GM12891 (cell line): Measurements from ENCODE around the gene LAG3.

ENCODE experiments used
- DNase-seq: peaks from one replicate; pipeline ENCODE4 v3.0.0; 2011; ENCODE audit warnings: low spot score; ENCODE audit not compliant: insufficient read length
- FAIRE-seq: peaks from 2 replicates; lab custom pipeline; 2011; peaks lifted over from hg19 to GRCh38; lab: Jason Lieb, UNC
- PAX5 ChIP-seq: IDR thresholded peaks from 2 replicates; pipeline ENCODE4 v1.6.1; 2011; ENCODE audit warnings: low read length, moderate library complexity, mild to moderate bottlenecking; ENCODE audit not compliant: insufficient read depth, severe bottlenecking
- POLR2A ChIP-seq: IDR thresholded peaks from 2 replicates; pipeline ENCODE4 v1.6.1; 2011; ENCODE audit warnings: low read depth, low read length, control low read depth
- POLR2AphosphoS5 ChIP-seq: IDR thresholded peaks from 2 replicates; pipeline ENCODE4 v1.6.1; 2011; ENCODE audit warnings: low read depth, low read length, control low read depth
- POU2F2 ChIP-seq: IDR thresholded peaks from 2 replicates; pipeline ENCODE4 v1.6.1; 2011; ENCODE audit warnings: low read depth, mild to moderate bottlenecking, control low read depth, low read length, moderate library complexity
- SPI1 ChIP-seq: IDR thresholded peaks from 2 replicates; pipeline ENCODE4 v1.6.1; 2011; ENCODE audit warnings: low read depth, low read length, control low read depth
- TAF1 ChIP-seq: IDR thresholded peaks from 2 replicates; pipeline ENCODE4 v1.6.1; 2011; ENCODE audit warnings: low read depth, low read length, control low read depth

Gene LAG3

DNA sequence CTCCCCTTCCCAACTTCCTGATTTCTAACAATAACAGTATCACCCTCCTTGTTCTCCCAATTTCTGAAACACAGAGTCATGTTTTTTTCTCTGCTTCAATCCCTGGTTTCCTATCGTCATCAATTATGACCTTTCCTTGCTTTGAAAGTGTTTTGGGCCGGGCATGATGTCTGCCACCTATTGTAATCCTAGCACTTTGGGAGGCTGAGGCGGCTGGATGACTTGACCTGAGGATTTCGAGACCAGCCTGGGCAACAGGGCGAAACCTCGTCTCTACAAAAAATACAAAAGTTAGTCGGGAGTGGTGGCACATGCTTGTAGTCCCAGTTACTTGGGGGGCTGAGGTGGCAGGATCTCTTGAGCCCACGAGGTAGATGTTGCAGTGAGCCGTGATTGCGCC lies 36.7 kb downstream of the LAG3 start:
- no peak for DNase-seq
- TF ChIP-seq TAF1 (no peak), POLR2A (no peak), POU2F2 (no peak), SPI1 (no peak), PAX5 (no peak), POLR2AphosphoS5 (no peak)
- FAIRE-seq: no peak

DNA sequence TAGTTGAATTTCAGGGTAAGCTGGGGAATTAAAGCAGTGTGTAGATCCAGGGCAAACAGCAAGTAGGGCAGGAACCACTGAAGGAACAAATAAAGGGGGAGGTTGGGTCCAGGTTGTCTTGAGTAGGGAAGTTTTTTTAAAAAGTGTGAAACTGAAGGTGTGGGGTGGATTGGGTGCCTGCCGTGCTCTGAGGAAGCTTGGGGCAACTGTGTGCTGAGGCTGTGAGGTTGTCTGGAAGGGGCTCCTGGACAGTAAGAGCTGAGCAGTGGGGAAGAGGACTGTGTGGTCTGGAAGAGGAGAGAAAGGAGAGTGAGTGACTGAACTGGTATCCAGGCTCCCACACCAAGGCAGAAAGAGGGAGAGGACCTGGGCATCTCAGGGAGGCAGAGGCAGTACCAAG lies 38.4 kb downstream of the LAG3 start:
- TF ChIP-seq TAF1 (no peak), POLR2AphosphoS5 (no peak), POU2F2 (no peak), SPI1 (no peak)
- FAIRE-seq (no peak), DNase-seq (no peak)

DNA sequence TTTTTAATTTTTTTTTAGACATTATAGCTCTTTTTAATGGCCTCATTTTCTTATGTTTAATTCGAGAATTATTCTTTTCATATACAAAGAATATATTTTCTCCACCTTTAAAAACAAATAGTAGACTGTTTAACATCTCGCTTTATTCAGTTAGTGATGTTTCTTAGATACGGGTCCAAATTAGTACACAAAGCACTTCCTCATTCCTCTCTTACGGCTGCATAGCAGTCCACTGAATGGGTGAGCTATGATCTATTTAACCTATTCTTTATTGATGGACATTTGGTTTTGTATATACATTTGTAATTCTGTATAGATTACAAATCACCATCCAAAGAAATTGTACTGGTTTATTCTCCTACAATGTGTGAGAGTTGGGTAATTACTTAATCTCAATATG lies 41.0 kb downstream of the LAG3 start:
- no peak for FAIRE-seq
- no peak for DNase-seq
- TF ChIP-seq SPI1 (peak; percentile 66), POU2F2 (no peak)

DNA sequence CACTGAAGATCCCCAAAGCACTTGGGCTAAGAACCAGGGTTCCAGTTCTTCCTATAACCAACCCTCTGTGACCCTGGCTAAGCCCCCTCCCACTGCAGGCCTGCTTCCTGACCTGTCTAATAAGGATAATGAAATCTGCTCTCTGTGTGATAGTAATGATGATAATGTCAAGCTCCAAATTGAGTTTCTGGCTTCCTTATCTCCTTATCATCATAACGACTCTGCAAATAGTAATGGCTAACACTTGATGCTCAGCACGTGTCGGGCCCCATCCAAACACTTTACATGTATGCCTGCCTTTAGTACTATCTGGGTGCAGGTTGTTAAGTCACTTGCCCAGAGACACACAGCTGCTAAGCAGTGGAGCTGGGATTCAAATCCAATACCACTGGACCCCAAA lies 44.3 kb downstream of the LAG3 start:
- TF ChIP-seq POLR2A: no peak
- no peak for TF ChIP-seq POLR2AphosphoS5
- TF ChIP-seq SPI1: no peak
- no peak for TF ChIP-seq TAF1
- no peak for TF ChIP-seq POU2F2
- TF ChIP-seq PAX5: no peak
- DNase-seq (no peak), FAIRE-seq (no peak)

- FAIRE-seq (no peak), DNase-seq (no peak)
- TF ChIP-seq TAF1 (no peak), POLR2A (no peak)
These were observed 44.8 kb downstream of the LAG3 start for GRCh38 chr12:6817098-6817497.

- DNase-seq (no peak), FAIRE-seq (peak; percentile 86)
- TF ChIP-seq POLR2A (no peak), TAF1 (no peak), POU2F2 (peak; percentile 19; the same call in 1 of the 2 replicates), POLR2AphosphoS5 (no peak), PAX5 (no peak)
These were observed 45.4 kb downstream of the LAG3 start for GRCh38 chr12:6817662-6818157.

- FAIRE-seq (no peak), DNase-seq (no peak)
- no peak for TF ChIP-seq POLR2AphosphoS5
- no peak for TF ChIP-seq TAF1
- no peak for TF ChIP-seq POU2F2
These were observed 45.9 kb downstream of the LAG3 start for GRCh38 chr12:6818222-6818621.

DNA sequence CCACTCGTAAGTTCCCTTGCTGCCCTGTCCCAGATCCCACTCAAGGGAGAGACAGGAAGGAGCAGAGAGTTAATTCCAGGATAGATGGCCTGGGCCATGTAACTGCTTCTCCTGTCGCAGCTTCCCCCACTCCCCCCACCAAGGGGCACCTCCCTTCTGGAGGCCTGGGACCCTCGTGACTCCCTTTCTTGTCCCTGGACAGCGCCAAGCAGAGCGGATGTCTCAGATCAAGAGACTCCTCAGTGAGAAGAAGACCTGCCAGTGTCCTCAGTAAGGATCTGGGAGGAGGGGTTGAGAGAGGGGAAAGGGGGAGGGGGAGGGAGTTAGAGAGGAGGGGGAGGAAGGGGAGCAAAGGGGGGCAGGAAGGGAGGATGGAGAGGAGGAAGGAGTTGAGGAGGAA lies 46.3 kb downstream of the LAG3 start:
- DNase-seq: no peak
- TF ChIP-seq POLR2A: no peak
- no peak for FAIRE-seq

DNA sequence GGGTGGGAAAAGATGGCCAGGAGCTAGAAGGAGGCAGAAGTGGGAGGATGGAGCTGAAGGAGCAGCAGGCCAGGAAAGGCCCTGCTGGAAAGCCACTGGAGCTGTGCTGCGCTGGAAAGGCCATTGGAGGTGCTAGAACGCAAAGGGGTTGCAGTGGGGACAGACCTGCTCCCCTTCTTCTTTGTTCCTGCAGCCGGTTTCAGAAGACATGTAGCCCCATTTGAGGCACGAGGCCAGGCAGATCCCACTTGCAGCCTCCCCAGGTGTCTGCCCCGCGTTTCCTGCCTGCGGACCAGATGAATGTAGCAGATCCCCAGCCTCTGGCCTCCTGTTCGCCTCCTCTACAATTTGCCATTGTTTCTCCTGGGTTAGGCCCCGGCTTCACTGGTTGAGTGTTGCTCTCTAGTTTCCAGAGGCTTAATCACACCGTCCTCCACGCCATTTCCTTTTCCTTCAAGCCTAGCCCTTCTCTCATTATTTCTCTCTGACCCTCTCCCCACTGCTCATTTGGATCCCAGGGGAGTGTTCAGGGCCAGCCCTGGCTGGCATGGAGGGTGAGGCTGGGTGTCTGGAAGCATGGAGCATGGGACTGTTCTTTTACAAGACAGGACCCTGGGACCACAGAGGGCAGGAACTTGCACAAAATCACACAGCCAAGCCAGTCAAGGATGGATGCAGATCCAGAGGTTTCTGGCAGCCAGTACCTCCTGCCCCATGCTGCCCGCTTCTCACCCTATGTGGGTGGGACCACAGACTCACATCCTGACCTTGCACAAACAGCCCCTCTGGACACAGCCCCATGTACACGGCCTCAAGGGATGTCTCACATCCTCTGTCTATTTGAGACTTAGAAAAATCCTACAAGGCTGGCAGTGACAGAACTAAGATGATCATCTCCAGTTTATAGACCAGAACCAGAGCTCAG lies 47.0 kb downstream of the LAG3 start:
- TF ChIP-seq POLR2A (no peak), PAX5 (no peak), TAF1 (no peak), POU2F2 (no peak), POLR2AphosphoS5 (no peak)
- no peak for FAIRE-seq

GRCh38 chr12:6820166-6820565 lies 47.8 kb downstream of the LAG3 start:
- FAIRE-seq: no peak
- no peak for DNase-seq
- TF ChIP-seq POLR2AphosphoS5 (no peak), SPI1 (no peak), POU2F2 (no peak), POLR2A (no peak), TAF1 (no peak), PAX5 (no peak)

More for the DNA sequence above, 47.0 kb downstream of the LAG3 start:
- DNase-seq: no peak
